ENCODE data around the gene CPLANE2.
"Not testable (repeated sequence)": the region's sequence is repeated elsewhere in the genome, so short reads cannot be mapped to it uniquely, and the experiment has no call there.

Gene CPLANE2

GRCh38 chr1:16236511-16237342 lies at the start of gene CPLANE2:
CPLANE2 (minus strand) TSS chr1:16237183; CDS start chr1:16236742, 441 bp downstream.
- DNase-seq: peak; percentile 36

GRCh38 chr1:16286122-16286521 lies 49.1 kb upstream of the CPLANE2 start:
- DNase-seq: peak; percentile 3

- no peak for DNase-seq
These were observed 44.8 kb upstream of the CPLANE2 start for GRCh38 chr1:16281765-16282164.

GRCh38 chr1:16279186-16279585 lies 42.2 kb upstream of the CPLANE2 start:
- no peak for DNase-seq

- DNase-seq: no peak
These were observed 39.5 kb upstream of the CPLANE2 start for GRCh38 chr1:16276302-16277030.

- no peak for DNase-seq
These were observed 38.6 kb upstream of the CPLANE2 start for GRCh38 chr1:16275591-16275990.

- no peak for DNase-seq
These were observed 30.8 kb upstream of the CPLANE2 start for GRCh38 chr1:16267690-16268180.

GRCh38 chr1:16266411-16267118 lies 29.6 kb upstream of the CPLANE2 start:
- DNase-seq: no peak

- DNase-seq: no peak
These were observed 25.1 kb upstream of the CPLANE2 start for GRCh38 chr1:16262067-16262466.

- no peak for DNase-seq
These were observed 23.8 kb upstream of the CPLANE2 start for GRCh38 chr1:16260814-16261213.

- no peak for DNase-seq
These were observed 21.7 kb upstream of the CPLANE2 start for GRCh38 chr1:16258591-16259135.

GRCh38 chr1:16257968-16258367 lies 21.0 kb upstream of the CPLANE2 start:
- DNase-seq: no peak

- DNase-seq: not testable (repeated sequence)
These were observed 20.6 kb upstream of the CPLANE2 start for GRCh38 chr1:16257556-16257955.

GRCh38 chr1:16256478-16256877 lies 19.5 kb upstream of the CPLANE2 start:
- DNase-seq: no peak

GRCh38 chr1:16254263-16254928 lies 17.4 kb upstream of the CPLANE2 start:
- DNase-seq: no peak

- no peak for DNase-seq
These were observed 16.4 kb upstream of the CPLANE2 start for GRCh38 chr1:16253332-16253922.

- DNase-seq: no peak
These were observed 15.9 kb upstream of the CPLANE2 start for GRCh38 chr1:16252912-16253311.

GRCh38 chr1:16251381-16251780 lies 14.4 kb upstream of the CPLANE2 start:
- DNase-seq: no peak

GRCh38 chr1:16250524-16251251 lies 13.7 kb upstream of the CPLANE2 start:
- DNase-seq: no peak

GRCh38 chr1:16249596-16250241 lies 12.7 kb upstream of the CPLANE2 start:
- no peak for DNase-seq
